Fibroblast of skin of right biceps (primary cell): ENCODE data around the gene TRANK1.

Experiments used
- DNase-seq: peaks from one replicate; pipeline ENCODE4 v3.0.0-alpha.2; 2013

TRANK1 gene

DNA sequence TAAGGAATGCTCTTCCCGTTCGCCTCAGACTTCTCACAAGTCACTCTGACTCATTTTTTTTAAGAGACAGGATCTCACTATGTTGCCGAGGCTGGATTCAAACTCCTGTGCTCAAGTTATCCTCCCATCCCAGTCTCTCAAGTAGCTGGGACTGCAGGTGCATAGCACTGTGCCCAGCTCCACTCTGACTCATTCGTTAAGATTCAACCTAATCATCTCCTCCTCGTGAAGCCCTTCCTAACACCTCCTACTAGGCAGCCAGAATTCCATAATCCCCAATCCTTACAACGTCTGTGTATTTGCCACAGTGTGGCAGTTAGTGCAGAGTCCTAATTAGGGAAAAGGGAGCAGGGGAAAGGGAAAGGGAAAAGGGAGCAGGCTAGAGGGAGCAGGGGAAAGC is 154.1 kb downstream of the TRANK1 start:
- DNase-seq: no peak

DNA sequence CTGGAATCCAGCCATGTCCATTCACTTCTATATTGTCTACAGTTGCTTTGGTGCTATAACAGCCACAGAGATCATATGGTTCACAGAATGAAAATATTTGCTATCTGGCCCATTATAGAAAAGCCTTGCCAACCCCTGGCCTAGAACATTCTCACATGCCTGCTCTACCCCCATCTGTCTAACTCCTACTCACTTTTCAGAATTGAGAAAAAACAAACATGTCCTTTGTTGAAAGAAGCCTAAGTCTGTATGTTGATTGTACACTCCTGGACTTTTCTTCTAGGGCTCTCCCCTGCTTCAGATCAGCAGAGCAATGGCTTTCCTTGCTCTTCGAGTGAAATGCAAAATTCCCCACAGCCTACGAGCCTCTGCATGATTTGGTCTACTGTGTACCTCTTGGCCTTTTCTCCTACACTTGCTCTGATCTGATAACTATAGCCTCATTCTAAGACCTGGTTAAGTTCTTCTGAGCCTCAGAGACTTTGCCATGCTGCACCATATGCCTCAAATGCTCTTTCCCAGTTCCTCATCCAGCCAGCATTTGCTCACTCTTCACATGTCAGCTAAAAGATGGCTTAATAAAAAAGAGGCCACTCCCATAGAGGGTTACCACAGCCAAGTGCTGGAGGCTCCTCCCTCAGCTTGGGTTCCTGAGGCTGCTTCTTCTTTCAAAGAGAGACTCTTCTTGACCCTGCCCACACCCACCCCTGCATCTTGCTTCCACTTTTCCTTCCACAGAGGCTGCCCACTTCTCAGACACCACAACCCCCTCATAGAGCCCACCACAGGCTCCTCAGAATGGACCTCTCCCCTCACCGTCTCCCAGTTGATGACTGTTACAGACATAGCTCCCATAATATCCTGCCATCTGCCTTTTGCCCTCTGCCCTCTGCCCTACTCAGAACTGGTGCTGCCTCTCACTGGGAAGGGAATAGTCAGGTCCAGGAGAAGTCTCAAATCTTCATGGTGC is 157.6 kb downstream of the TRANK1 start:
- no peak for DNase-seq

DNA sequence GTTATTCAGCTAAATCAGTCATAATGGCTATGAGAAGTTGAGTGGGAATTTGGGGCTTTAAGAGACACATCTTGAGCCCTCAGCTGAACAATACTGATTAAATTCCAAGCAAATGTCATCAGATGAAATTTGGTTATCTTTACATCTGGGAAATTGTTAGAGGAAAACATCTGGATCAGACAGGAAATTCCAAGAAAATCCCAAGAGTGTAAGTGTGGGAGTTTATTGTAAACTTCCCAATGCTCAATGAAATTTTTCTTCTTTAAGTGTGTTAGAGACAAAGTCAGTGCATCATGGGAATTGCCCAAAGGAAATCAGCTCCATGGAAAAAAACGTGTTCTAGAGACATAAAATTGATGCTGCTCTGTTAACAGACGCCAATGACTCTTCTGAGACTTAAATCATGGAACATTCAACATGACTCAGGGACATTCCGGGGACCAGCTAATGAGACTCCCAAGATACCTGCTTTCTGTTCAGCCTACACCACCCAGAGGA is 160.7 kb downstream of the TRANK1 start:
- peak; percentile 71 for DNase-seq

DNA sequence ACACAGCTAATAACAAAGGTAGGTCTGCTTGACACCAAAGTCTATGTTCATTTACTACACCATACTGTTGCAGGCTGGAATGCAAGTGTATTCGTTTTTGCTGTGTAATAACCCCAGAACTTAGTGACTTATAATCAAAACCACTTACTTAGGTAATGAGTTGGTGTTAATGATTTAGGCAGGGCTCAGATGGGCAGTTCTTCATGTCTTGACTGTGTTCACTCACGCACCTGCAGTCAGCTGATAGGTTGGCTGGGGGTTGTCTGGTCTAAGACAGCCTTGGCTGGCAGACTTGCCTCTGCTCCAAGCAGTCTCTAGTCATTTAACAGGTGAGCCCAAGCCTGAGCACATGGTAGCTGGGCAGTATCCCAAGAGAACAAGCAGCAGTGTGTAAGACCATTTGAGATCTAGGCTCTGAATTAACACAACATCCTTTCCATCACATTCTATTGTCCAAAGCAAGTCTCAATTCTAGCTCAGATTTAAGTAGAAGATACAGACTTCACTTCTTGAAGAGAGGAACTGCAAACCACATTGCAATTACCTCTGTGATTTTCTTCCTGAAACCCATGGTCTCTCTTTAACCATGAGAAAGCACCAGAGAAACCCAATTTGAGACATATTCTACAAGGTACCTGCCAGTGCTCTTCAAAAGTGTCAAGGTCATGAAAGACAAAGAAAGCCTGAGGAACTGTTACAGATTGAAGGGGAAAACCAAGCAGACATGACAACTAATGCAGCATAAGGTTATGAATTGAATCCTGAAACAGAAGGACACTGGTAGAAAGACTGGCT is 167.2 kb downstream of the TRANK1 start:
- DNase-seq: no peak
